Mesothelial cell of epicardium (in vitro differentiated cells): Measurements from ENCODE around the gene ADAMTS1. TPM values are rescaled to one million over a fixed set of nuclear protein-coding genes. Genes with fewer than 3 reads are reported as not detected.
A peak's percentile ranks its signal among the peaks of the same experiment; 100 is the strongest.

Source experiments
- DNase-seq, 2 experiments: peaks; one replicate each; pipeline ENCODE4 v3.0.0; 2021; ENCODE audit warnings: low spot score in 2 of 2; ENCODE audit not compliant: unreplicated experiment in 2 of 2
- H3K27ac Mint-ChIP-seq: 2 replicates; pipeline ENCODE4 v1.8.0; 2021; ENCODE audit warnings: mixed read lengths
- H3K27me3 Mint-ChIP-seq: 2 replicates; pipeline ENCODE4 v1.8.0; 2021; ENCODE audit warnings: low read depth, mixed read lengths
- H3K36me3 Mint-ChIP-seq: 2 replicates; pipeline ENCODE4 v1.8.0; 2021; ENCODE audit warnings: mixed read lengths
- H3K4me1 Mint-ChIP-seq: 2 replicates; pipeline ENCODE4 v1.8.0; 2021; ENCODE audit warnings: mixed read lengths
- H3K4me3 Mint-ChIP-seq: 2 replicates; pipeline ENCODE4 v1.8.0; 2021; ENCODE audit warnings: mild to moderate bottlenecking, moderate library complexity, mixed read lengths
- H3K9me3 Mint-ChIP-seq: 2 replicates; pipeline ENCODE4 v1.8.0; 2021; ENCODE audit warnings: mixed read lengths
- CTCF ChIP-seq: fragments of 200-600 bp; sonication (generic); IDR thresholded peaks from one replicate; pipeline ENCODE4 v1.5.0; 2021; ENCODE audit warnings: antibody characterized with exemption; ENCODE audit not compliant: unreplicated experiment
- total RNA-seq: library from RNA; stranded (reverse); gene quantifications from 3 replicates; pipeline ENCODE4 v1.2.1, GENCODE V29; 2021

The ADAMTS1 gene
- total RNA-seq, 1 donor from 2014 or later: 77.6 TPM

- Mint-ChIP-seq H3K4me3 (no peak overlapping the region), H3K36me3 (no peaks in the 10 kb centered on the region), H3K27me3 (no peaks in the 10 kb centered on the region), H3K9me3 (peaks cover 8% of the 10 kb centered on the region), H3K27ac (peak overlapping the region; percentile 99), H3K4me1 (peaks cover 84% of the 10 kb centered on the region)
- no peak for DNase-seq
- no peak for TF ChIP-seq CTCF
These were observed 45.2 kb downstream of the ADAMTS1 start for GRCh38 chr21:26800001-26800400.

- peaks cover 8% of the 10 kb centered on the region for H3K9me3 Mint-ChIP-seq
- H3K27me3 Mint-ChIP-seq: no peaks in the 10 kb centered on the region
- H3K4me1 Mint-ChIP-seq: peaks cover 78% of the 10 kb centered on the region
- H3K36me3 Mint-ChIP-seq: no peaks in the 10 kb centered on the region
- TF ChIP-seq CTCF: no peak
- DNase-seq: no peak
- H3K27ac Mint-ChIP-seq: peak overlapping the region; percentile 58
- no peak overlapping the region for H3K4me3 Mint-ChIP-seq
These were observed 46.1 kb downstream of the ADAMTS1 start for GRCh38 chr21:26798856-26799751.

GRCh38 chr21:26797878-26798456 lies 47.2 kb downstream of the ADAMTS1 start:
- Mint-ChIP-seq H3K36me3 (no peaks in the 10 kb centered on the region), H3K9me3 (peaks cover 8% of the 10 kb centered on the region), H3K4me3 (no peak overlapping the region), H3K27me3 (no peaks in the 10 kb centered on the region), H3K27ac (peak overlapping the region; percentile 14), H3K4me1 (peaks cover 77% of the 10 kb centered on the region)
- no peak for DNase-seq
- TF ChIP-seq CTCF: no peak

GRCh38 chr21:26795866-26796329 lies 49.3 kb downstream of the ADAMTS1 start:
- DNase-seq: peak; percentile 35 to 43
- Mint-ChIP-seq H3K36me3 (no peaks in the 10 kb centered on the region), H3K9me3 (peaks cover 8% of the 10 kb centered on the region), H3K4me3 (no peak overlapping the region), H3K27ac (peak overlapping the region; percentile 68), H3K27me3 (no peaks in the 10 kb centered on the region), H3K4me1 (peaks cover 63% of the 10 kb centered on the region)
- no peak for TF ChIP-seq CTCF

GRCh38 chr21:26795412-26795805 lies 49.8 kb downstream of the ADAMTS1 start:
- Mint-ChIP-seq H3K36me3 (no peaks in the 10 kb centered on the region), H3K4me3 (no peak overlapping the region), H3K9me3 (peaks cover 8% of the 10 kb centered on the region), H3K27ac (peak overlapping the region; percentile 68), H3K4me1 (peaks cover 64% of the 10 kb centered on the region), H3K27me3 (no peaks in the 10 kb centered on the region)
- no peak for DNase-seq
- TF ChIP-seq CTCF: no peak
